GM23338 (cell line): ENCODE measurements around the gene TMEM132D. TPM values are rescaled to one million over a fixed set of nuclear protein-coding genes. Genes with fewer than 3 reads are reported as not detected.

ENCODE experiments used
- ATAC-seq: fragments of 200-7000 bp; cut with Tn5 transposase; 3 replicates; pipeline ENCODE4 v1.9.1; 2020
- DNase-seq: peaks from one replicate; pipeline ENCODE4 v3.0.0-alpha.2; 2015; ENCODE audit warnings: low spot score
- H2AFZ ChIP-seq: fragments of 200-600 bp; sonication (generic); 2 replicates; pipeline ENCODE4 v1.8.0; 2016; ENCODE audit warnings: antibody characterized with exemption, mild to moderate bottlenecking, moderate library complexity
- H3F3A ChIP-seq: fragments of 200-600 bp; sonication (generic); replicated peaks from 2 replicates; pipeline ENCODE4 v1.8.0; 2017; ENCODE audit warnings: antibody characterized with exemption, mixed run types, low read depth
- H3K27ac ChIP-seq: fragments of 200-600 bp; sonication (generic); 2 replicates; pipeline ENCODE4 v1.6.1; 2016; ENCODE audit warnings: low read depth
- H3K27me3 ChIP-seq: fragments of 200-600 bp; sonication (generic); 2 replicates; pipeline ENCODE4 v1.8.0; 2016; ENCODE audit warnings: mild to moderate bottlenecking, mixed run types, moderate library complexity; ENCODE audit not compliant: insufficient read depth
- H3K36me3 ChIP-seq: fragments of 200-600 bp; sonication (generic); 2 replicates; pipeline ENCODE4 v1.8.0; 2016; ENCODE audit warnings: mild to moderate bottlenecking; ENCODE audit not compliant: insufficient read depth
- H3K4me1 ChIP-seq: fragments of 200-600 bp; sonication (generic); 2 replicates; pipeline ENCODE4 v1.8.0; 2016; ENCODE audit warnings: mild to moderate bottlenecking, moderate library complexity; ENCODE audit not compliant: insufficient read depth
- H3K4me2 ChIP-seq: fragments of 200-600 bp; sonication (generic); 2 replicates; pipeline ENCODE4 v1.7.1; 2017; ENCODE audit warnings: mixed run types
- H3K4me3 ChIP-seq: fragments of 200-600 bp; sonication (generic); 2 replicates; pipeline ENCODE4 v1.6.1; 2016; ENCODE audit warnings: mixed run types
- H3K79me2 ChIP-seq: fragments of 200-600 bp; sonication (generic); replicated peaks from 2 replicates; pipeline ENCODE4 v1.8.0; 2017; ENCODE audit warnings: mild to moderate bottlenecking; ENCODE audit not compliant: insufficient read depth
- H3K9me2 ChIP-seq: fragments of 200-600 bp; sonication (generic); 2 replicates; pipeline ENCODE4 v1.8.0; 2017; ENCODE audit not compliant: insufficient read depth
- H4K20me1 ChIP-seq: fragments of 200-600 bp; sonication (generic); replicated peaks from 2 replicates; pipeline ENCODE4 v1.8.0; 2017; ENCODE audit warnings: mild to moderate bottlenecking; ENCODE audit not compliant: insufficient read depth
- H3K27ac Mint-ChIP-seq: 2 replicates; pipeline ENCODE4 v1.8.0; 2020; ENCODE audit warnings: inconsistent platforms, mild to moderate bottlenecking, moderate library complexity, mixed read lengths
- H3K27me3 Mint-ChIP-seq: 3 replicates; pipeline ENCODE4 v1.8.0; 2022; ENCODE audit warnings: low read depth, mild to moderate bottlenecking, moderate library complexity, mixed read lengths, inconsistent platforms; ENCODE audit not compliant: insufficient read depth, poor library complexity
- H3K36me3 Mint-ChIP-seq: 3 replicates; pipeline ENCODE4 v1.8.0; 2021; ENCODE audit warnings: low read depth, mild to moderate bottlenecking, inconsistent platforms, moderate library complexity, mixed read lengths
- H3K4me1 Mint-ChIP-seq: 3 replicates; pipeline ENCODE4 v1.8.0; 2020; ENCODE audit warnings: mild to moderate bottlenecking, inconsistent platforms, mixed read lengths
- H3K4me3 Mint-ChIP-seq: 3 replicates; pipeline ENCODE4 v1.8.0; 2021; ENCODE audit warnings: moderate library complexity, mild to moderate bottlenecking, inconsistent platforms, mixed read lengths
- H3K9me3 Mint-ChIP-seq: 3 replicates; pipeline ENCODE4 v1.8.0; 2020; ENCODE audit warnings: moderate library complexity, mild to moderate bottlenecking, inconsistent platforms, mixed read lengths
- CREB1 ChIP-seq: fragments of 250-450 bp; sonication (Bioruptor Pico); IDR thresholded peaks from 2 replicates; pipeline ENCODE4 v1.5.0; 2020; ENCODE audit warnings: low read depth, mild to moderate bottlenecking, moderate library complexity
- CTCF ChIP-seq, 2 experiments: fragments of 200-600 bp in 1 of 2; sonication (generic) in 1 of 2; conservative IDR thresholded peaks; 2 replicates each; pipeline versions ENCODE4 v1.5.1 to v1.6.1; 2016 to 2017; ENCODE audit warnings: antibody characterized with exemption in 2 of 2, low read depth in 2 of 2, mild to moderate bottlenecking in 2 of 2, moderate library complexity in 1 of 2
- ETS1 ChIP-seq: IDR thresholded peaks from 2 replicates; pipeline ENCODE4 v1.6.1; 2016; ENCODE audit warnings: antibody characterized with exemption
- EZH2phosphoT487 ChIP-seq: fragments of 200-600 bp; sonication (generic); IDR thresholded peaks from one replicate; pipeline ENCODE4 v1.8.1; 2018; ENCODE audit warnings: antibody characterized with exemption; ENCODE audit not compliant: unreplicated experiment
- JUNB ChIP-seq: IDR thresholded peaks from one replicate; pipeline ENCODE4 v1.6.1; 2016; ENCODE audit warnings: antibody characterized with exemption; ENCODE audit not compliant: unreplicated experiment
- NANOG ChIP-seq: IDR thresholded peaks from 2 replicates; pipeline ENCODE4 v1.6.1; 2016; ENCODE audit warnings: antibody characterized with exemption, borderline replicate concordance
- POLR2AphosphoS5 ChIP-seq: IDR thresholded peaks from 2 replicates; pipeline ENCODE4 v1.6.1; 2016; ENCODE audit warnings: antibody characterized with exemption, low read depth
- REST ChIP-seq: IDR thresholded peaks from one replicate; pipeline ENCODE4 v1.6.1; 2018; ENCODE audit warnings: antibody characterized with exemption; ENCODE audit not compliant: unreplicated experiment
- STAT1 ChIP-seq: IDR thresholded peaks from one replicate; pipeline ENCODE4 v1.6.1; 2016; ENCODE audit warnings: antibody characterized with exemption; ENCODE audit not compliant: unreplicated experiment
- ZNF462 ChIP-seq: fragments of 250-450 bp; sonication (Bioruptor Pico); IDR thresholded peaks from 2 replicates; pipeline ENCODE4 v1.5.0; 2020; ENCODE audit warnings: mild to moderate bottlenecking, moderate library complexity
- polyA plus RNA-seq: library from polyadenylated mRNA; unstranded; fragments of >200 nt; fragmentation: Nextera tagmentation; extraction: Ambion mirVana; gene quantifications from 2 replicates; pipeline ENCODE4 v1.2.1, GENCODE V29; 2016
- total RNA-seq: library from RNA; depleted of rRNA; stranded (reverse); fragments of >200 nt; shearing (Covaris generic); gene quantifications from 2 replicates; pipeline ENCODE4 v1.2.3, GENCODE V29; 2014

TMEM132D gene
- total and polyA plus RNA-seq, 2 experiments from 2014 or later: 0.44 to 5.3 TPM

GRCh38 chr12:129927316-129927900 lies 23.6 kb upstream of the TMEM132D start (continued):
- TF ChIP-seq REST (no peak), STAT1 (no peak), CTCF (conservative IDR thresholded peaks at IDR 0.05; ENCODE audit: low read depth in 2 of 2) (no peak), CREB1 (CRISPR knock-in tag) (no peak), POLR2AphosphoS5 (no peak), ETS1 (no peak)

GRCh38 chr12:129911428-129912049 lies 7.7 kb upstream of the TMEM132D start:
- no peak overlapping the region for H2AFZ ChIP-seq
- no peak overlapping the region for H3K27ac Mint-ChIP-seq
- no peak overlapping the region for H3K27ac ChIP-seq
- no peak overlapping the region for H3K4me2 ChIP-seq
- H3K9me3 Mint-ChIP-seq: peaks cover 98% of the 10 kb centered on the region
- H3K4me3 Mint-ChIP-seq: no peak overlapping the region
- no peaks in the 10 kb centered on the region for H3K9me2 ChIP-seq
- H3K4me3 ChIP-seq: no peak overlapping the region
- H3K79me2 ChIP-seq: no peaks in the 10 kb centered on the region
- ATAC-seq (no peak), DNase-seq (peak; percentile 69)
- H3K36me3 Mint-ChIP-seq: peaks cover 56% of the 10 kb centered on the region
- no peaks in the 10 kb centered on the region for H3K4me1 ChIP-seq
- no peaks in the 10 kb centered on the region for H4K20me1 ChIP-seq
- H3K36me3 ChIP-seq: no peaks in the 10 kb centered on the region
- no peaks in the 10 kb centered on the region for H3F3A ChIP-seq
- H3K27me3 ChIP-seq: peaks cover 13% of the 10 kb centered on the region
- H3K27me3 Mint-ChIP-seq: peaks cover 5% of the 10 kb centered on the region
- H3K4me1 Mint-ChIP-seq: no peaks in the 10 kb centered on the region
- TF ChIP-seq ZNF462 (CRISPR knock-in tag): no peak
- no peak for TF ChIP-seq JUNB
- TF ChIP-seq STAT1: no peak
- no peak for TF ChIP-seq NANOG
- TF ChIP-seq EZH2phosphoT487: no peak
- TF ChIP-seq ETS1: no peak
